Dermis blood vessel endothelial cell (primary cell): Measurements from ENCODE around the gene NDUFS8. TPM values are rescaled to one million over a fixed set of nuclear protein-coding genes. Genes with fewer than 3 reads are reported as not detected.

Experiments
- DNase-seq: peaks from one replicate; pipeline ENCODE4 v3.0.0; 2010
- total RNA-seq: library from RNA; depleted of rRNA; stranded (reverse); fragments of >200 nt; gene quantifications from 2 replicates; pipeline ENCODE4 v1.2.3, GENCODE V29; 2014

Gene NDUFS8
- total RNA-seq, 1 donor from 2014 or later: 104 TPM

DNA sequence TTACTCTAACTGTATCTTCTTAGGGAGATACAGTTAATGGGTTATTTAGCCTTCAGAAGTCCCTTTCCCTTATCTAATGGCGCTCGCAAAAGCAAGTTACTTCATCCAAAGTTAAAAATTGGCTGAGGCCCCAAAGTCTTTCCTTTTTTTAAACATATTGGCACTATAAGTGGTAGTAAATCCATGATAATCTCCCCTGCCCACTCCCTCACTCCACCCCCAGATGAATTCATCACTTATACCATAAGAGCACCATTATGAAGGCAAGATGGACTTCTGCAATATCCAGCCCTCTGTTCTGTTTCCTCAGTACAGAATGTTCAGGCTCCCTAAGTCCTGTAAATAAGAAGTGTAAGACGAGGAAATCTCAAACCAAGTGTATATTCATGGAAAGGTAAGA, 53.0 kb downstream of the NDUFS8 start:
- no peak for DNase-seq

Other genes with a start within 250 kb of the NDUFS8 start
- gene UNC93B1, start 26.6 kb upstream of the NDUFS8 start, total RNA-seq: 21.1 and 23.3 TPM in 2 replicates
- 0.65 and 0.68 TPM in 2 replicates for gene ALDH3B1, start 20.4 kb upstream of the NDUFS8 start, total RNA-seq
- gene TCIRG1, start 8.3 kb downstream of the NDUFS8 start, total RNA-seq: 81.3 and 110 TPM in 2 replicates
- gene CHKA, start 90.7 kb downstream of the NDUFS8 start, total RNA-seq: 32.8 and 38.4 TPM in 2 replicates
- 39.0 and 41.0 TPM in 2 replicates for gene KMT5B, start 182.6 kb downstream of the NDUFS8 start, total RNA-seq
- gene C11orf24, start 241.3 kb downstream of the NDUFS8 start, total RNA-seq: 3.9 and 10.0 TPM in 2 replicates